ENCODE measurements around the gene COL5A1.

COL5A1 gene

DNA sequence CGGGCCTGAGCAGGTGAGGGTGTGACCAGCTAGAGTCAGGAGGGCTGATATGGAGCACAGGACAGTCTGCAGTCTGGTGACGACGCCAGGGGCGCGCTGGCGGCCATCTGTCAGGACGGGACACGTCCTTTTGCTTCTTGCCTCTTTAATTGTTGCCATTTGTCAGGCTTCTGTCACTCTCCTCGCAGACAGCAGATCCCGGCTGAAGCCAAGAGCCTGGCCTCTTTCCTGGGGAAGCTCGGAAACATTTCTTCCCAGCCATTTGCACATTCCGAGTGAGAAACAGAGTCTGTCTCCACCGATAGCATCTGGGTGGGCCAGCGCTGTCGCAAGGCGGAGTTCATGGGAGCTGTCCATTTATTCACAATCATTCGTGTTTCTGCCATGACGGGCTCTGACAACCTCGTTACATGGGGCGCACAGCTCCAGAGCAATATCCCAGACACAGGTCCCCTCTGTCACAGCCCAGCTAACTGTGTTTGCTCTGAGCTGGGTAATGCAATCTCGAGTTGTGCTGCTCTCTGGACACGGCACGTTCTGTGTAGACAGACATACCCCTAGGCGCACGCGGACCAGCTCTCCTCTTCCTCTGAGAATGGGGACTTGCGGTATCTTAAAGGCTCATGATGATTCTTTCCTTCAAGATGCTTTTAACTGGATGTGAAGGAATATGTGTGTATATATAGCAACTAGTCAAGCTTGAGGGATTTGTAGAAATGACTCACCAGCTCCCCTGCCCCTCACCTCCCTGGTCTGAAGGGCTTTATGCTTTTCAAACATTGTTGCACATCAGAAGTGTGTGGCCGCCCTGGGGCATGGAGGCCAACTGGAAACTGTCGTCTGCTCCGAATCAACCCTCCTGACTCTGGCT, 133.7 kb downstream of the COL5A1 start:
- DNase-seq, result no peak

DNA sequence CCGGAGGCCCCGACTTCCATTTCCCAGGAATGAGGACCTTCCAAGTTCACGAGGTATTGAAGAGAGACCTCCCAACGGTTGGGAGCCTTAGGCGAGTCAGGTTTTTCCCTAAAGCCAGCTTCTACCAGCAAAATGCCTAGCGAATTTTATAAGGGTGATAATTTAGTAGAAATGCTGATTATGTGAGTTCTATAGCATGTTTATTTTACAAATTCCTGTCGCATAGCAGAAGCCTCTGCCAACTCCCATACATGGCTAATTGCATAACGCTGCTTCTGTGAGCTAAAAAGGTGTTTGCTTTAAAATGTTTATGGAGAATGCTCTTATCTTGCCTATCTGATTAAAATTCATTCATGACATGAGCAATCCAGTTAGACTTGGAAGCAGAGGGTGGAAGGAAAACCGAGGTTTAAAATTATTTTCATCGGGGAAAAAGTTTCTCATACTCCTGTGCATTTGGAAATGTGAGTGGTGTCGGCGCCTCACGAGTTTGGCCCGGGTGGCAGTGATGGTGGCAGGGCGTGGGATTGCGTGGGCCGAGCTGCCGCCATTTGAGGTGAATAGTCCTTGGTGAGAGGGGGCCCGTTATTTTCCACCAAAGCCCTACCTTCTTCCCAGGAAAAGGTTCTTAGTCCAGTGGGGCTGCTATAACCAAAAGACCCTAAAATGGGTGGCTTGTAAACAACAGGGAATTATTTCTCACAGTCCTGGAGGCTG, 134.6 kb downstream of the COL5A1 start:
- no peak for DNase-seq

DNA sequence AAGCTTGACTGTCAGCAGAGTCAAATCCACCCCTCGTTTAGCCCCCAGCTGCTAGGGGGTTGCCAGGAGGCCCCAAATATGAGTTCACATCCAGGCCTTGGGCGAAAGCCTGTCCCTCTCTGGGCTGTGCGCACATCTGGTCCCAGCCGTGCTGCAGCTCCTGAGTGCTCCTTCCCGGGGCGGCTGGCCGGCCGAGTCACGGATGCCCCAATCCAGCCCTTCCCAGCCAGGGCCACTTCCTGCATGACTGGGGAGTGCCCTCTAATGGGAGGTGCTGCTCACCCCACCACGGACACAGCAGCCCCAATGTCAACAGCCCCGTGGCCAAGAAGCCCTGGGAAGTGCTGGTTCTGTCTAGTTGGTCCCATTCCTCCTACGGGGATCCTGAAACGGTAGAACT, 135.6 kb downstream of the COL5A1 start:
- DNase-seq, result no peak

DNA sequence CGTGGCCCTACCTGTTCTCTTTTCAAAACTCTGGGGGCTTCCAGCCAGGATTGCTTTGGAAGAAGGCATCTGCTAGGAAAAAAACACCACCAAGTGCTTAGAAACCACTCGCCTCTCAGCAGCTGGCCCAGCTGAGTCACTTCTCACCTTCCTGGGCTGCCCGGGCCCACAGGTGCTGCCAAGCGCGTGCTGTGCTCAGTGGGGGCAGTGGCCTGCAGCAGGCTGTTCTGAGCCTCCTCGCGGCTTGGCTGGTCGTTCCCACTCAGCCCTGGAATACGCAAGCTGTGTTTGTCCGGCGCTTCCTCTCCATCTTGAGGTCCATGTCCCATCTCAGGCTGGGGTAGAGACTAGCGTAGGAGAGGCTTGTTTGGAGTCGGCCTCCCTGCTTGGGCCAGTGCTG, 136.6 kb downstream of the COL5A1 start:
- DNase-seq, result no peak

DNA sequence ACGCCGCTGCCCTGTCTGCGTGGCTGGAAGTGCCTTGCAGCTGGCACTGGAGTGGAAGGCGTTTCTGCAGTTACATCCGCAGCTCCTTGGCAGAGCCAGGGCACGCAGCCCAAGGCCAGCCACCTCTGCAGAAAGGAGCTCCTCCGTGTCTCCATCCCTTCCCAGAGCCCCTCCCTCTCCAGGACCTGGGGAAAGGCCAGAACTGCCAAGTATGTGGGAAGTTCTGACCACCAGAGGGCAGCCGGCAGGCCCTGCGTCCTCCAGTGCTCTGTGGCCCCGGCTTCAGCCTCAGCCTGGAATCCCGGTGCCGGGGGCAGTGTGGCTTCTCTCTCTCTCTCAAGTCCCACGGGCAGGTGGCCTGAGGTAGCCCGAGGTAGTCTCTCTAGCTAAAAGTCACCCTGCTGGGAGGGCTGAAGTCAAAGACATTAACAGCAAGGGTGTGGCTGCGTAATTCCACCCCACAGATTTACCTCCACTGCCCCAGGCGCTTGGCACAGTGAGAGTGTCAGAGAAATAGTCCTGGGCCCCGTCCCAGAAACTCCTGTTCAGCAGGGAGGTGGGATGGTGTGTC, 137.3 kb downstream of the COL5A1 start:
- DNase-seq, result no peak

DNA sequence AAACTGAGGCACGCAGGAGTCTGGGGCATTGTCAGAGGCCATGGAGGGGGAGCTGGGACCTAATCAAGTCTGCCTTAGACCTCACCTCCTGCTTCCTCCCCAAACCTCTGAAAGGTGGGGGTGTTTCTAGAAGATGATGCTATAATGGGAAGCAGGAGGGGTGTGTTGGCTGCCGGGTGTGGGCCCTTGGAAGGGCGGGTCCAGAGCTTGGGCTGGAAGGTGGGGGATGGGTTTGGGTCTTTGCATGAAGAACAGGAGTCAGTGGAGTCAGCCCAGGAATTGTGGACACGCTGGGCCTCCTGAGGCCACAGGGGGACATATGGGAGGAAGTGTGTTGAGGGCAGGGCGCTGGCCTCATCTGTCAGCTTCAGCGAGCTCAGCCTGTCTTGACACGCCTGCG, 138.0 kb downstream of the COL5A1 start:
- no peak for DNase-seq

DNA sequence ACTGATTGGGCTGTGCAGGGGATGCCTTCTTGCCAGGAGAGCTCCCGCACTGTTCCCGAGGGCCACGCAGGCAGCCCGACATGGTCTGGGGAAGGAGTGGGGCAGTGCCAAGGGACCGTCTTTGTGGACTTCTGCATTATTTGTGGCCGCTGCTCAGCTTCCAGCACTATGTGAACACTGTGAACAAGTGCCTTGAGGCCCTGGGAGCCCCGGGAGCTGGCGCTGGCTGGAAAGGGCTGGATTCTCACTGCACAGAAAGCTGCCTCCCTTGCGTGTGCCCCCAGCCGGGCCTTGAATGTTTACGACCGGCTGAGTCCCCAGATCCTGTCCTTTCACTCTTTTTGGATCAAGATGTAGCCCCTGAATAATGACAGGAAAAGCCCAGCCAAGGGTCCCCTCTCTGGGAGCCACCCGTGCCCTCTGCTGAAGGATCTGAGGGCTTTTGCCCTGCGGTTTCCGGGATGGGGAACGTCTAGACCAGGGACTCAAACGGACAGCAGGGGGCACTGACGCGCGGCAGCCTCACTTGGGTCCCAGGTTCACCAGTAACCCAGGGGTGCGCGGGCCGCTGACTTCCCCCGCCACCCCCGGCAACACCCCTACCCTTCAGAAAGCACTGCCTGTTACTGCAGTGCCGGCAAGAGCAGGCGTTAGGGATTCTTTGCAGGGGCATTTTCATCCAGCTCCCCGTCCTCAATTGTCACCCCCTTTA, 140.1 kb downstream of the COL5A1 start:
- DNase-seq, result no peak

DNA sequence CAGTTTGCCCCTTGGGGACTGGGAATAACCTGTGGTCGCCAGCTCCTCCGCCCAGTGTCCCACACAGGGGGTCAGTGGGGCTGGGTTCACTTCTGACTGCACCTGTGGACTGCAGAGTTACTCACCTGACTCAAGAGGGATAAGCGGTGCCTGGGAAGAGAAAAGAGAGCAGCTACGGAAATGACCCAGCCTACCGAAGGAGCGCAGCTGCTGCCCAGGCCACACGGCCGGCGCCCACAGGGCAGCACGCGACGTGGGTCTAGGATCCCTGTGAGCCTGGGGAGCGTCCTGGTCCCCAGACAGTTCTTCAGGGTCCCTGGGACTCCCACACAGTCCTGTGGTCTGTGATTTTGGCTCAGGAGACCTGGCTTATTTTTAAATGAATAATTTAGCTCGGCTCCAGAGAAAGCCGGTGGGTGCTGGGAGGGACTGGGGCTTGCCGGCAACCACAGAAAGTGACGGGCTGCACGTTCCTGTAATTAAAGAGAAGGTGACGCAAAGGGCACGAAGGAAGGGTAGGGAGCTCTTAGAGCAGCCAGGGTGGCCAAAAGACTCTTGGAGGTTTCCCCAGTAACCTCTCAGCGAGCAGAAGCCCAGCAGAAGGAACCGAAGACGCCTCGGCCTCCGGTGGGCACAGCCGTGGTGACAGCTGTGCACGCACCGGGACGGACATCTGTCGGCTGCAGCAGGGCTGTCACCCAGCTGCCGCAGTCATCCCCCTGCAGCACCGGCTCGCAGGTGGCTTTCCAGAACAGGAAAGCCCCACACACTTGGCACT, 141.5 kb downstream of the COL5A1 start:
- no peak for DNase-seq

DNA sequence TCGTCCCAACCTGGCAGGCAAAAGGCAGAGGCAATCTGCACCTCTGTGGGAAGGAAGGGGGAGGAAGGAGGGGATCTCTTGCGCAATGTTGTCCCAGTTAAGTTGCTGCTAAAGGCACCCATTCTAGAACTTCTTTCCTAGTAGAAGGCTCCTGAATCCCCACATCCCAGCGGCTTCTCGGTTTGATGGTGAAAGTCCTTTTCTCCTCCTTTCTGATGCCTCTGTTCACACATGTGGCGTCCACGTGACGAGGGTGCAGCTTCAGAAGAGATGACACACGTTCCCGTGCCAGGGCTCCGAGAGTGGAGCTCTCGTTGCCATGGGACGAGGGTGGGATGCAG, 142.1 kb downstream of the COL5A1 start:
- no peak for DNase-seq

DNA sequence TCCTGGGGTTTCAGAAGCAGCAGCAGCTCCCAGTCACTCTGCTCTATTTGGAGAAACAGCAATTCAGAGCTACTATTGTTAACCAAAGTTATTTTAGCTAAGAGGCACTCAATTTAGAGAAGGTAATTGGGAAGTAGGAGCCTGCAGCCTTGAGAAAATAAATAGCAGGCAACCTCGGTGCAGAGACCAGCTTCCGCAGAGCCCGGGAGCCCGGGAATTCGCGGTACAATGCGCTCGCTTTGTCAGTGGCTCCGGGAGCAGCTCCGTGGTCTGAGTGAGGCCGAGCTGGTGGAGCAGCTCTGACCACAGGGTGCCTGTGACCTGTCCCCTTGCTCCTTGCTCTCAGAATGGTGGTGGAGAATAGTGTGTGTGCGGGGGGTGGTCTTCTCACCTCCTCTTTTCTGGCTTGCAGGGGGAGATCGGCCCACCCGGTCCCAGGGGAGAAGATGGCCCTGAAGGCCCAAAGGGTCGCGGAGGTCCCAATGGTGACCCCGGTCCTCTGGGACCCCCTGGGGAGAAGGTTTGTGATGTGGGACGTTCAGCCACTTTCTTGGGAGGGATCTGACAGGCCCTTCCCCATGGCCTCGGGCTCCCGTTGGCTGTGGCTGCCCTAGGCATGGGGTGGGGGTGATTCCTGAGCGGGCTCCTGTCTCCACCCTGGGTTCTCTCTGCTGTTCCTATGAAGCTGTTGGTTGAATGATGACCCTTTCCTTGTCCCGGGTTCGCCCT, 143.1 kb downstream of the COL5A1 start:
- DNase-seq, result no peak

DNA sequence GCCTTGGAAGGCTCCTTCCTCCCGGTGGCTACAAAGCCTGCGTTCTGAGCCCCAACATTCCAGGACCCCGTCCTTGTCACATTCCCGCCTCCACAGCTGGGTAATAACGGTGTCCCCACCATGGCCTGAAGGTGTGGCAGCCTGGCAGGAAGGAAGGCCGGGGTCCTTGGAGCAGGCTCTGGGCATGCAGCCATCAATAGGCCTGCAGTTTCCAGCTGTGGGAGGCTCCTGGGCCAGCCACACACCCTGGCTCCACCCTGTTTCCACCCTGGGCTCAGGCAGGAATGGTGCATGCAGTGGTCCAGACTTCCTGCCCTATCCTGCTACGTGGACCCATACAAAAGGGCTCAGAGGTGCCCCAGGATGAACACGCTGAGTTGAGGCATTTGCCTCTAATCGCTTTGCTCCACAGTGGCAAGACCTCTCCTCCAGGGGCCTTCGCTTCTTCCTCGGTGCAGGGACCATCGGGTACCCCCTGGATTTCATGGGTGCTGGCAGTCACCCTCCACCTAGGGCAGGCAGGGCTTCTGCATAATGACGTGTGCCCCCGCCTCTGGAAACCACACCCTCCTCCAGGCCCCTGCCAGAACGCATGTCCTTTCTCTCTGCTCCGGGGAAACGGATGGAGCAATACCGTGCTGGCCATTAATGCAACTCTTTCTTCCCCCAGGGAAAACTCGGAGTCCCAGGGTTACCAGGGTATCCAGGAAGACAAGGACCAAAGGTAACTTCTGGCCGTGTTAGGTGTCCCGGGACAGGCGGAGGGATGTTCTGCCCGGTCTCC, 143.9 kb downstream of the COL5A1 start:
- no peak for DNase-seq

DNA sequence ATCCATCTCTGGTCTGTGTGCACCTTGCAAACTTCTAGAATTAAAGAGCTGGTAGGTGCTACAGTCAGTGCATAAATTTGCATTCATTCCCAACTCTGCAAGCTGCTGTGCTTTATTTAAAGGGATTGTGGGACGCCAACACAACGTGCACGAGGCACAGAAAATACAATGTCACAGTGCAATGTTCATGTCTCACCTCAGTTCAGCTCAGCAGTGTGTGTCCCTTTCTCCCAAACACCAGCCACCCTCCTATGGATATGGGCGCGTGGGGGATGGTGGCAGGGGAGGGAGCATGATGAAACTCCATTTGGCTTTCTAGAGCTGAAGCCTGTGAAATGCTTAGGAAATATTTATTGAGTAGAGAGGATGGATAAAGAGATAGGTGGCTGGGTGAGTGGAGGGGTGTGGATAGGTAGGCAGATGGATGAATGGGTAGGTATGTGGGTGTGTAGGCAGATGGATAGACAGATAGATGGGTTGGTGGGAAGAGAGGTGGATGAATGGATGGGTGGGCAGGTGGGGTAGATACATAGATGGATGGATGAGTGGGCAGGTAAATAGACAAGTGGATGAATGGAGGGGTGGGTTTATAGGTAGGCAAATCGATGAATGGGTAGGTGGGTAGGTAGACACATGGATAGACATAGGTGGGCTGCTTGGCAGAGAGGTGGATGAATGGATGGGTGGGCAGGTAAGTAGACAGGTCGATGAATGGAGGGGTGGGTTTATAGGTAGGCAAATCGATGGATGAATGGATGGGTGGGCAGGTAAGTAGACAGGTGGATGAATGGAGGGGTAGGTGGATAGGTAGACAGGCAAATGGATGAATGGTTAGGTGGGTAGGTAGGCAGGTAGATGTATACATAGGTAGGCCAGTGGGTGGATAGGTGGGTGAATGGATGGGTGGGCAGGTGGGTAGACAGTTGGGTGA, 146.3 kb downstream of the COL5A1 start:
- no peak for DNase-seq

DNA sequence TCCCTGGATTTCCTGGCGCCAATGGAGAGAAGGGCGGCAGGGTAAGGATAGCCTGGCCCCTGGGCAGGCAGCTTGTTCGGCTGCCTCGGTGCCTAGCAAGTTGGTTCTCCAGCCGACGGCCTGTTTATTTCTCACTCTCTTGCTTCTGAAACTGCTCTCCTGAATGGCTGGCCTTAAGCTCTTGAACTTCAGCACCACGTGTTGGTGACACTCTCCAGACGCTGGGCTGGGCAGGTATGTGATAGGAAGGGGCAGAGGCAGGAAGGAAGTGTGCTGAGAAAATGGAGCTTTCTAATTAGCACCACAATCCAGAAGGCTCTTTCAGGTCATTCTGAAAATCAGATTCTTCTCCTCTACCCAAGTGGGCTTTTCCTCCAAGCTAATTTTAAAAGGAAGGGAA, 147.6 kb downstream of the COL5A1 start:
- no peak for DNase-seq

DNA sequence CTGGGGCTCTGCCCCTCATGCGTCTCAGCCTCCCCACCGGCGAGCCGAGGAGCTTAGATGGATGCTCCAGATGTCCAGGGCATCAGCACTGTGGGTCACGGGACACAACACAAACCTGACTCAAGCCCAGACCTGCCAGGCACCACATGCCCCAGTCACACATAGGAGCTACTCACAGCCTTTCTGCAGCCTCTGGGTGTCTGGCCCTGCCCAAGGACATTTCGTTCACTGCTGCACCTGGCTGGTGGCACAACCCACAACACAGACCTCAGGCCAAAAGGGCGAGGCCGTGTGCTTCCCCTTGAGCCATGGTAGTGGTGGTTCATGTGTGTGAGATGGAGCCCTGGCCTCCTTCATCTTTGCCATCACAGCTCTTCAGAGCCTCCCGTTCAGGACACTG, 149.4 kb downstream of the COL5A1 start:
- no peak for DNase-seq

DNA sequence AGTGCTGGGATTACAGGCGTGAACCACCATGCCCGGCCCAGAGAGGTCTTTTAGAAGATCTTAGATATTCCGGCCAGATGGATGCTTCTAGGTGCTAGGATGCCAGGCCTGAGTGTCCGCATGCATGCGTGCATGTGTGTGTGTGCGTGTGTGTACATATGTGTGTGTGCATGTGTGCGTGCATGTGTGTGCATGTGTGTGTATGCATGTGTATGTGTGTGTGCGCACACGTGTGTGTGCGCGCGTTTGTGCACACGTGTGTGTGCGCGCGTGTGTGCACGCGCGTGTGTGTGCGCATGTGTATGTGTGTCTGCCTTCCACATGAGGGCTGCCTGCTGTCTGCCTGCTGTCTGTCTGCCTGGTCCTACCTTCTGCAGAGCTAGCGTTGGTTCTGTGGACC, 151.0 kb downstream of the COL5A1 start:
- no peak for DNase-seq

DNA sequence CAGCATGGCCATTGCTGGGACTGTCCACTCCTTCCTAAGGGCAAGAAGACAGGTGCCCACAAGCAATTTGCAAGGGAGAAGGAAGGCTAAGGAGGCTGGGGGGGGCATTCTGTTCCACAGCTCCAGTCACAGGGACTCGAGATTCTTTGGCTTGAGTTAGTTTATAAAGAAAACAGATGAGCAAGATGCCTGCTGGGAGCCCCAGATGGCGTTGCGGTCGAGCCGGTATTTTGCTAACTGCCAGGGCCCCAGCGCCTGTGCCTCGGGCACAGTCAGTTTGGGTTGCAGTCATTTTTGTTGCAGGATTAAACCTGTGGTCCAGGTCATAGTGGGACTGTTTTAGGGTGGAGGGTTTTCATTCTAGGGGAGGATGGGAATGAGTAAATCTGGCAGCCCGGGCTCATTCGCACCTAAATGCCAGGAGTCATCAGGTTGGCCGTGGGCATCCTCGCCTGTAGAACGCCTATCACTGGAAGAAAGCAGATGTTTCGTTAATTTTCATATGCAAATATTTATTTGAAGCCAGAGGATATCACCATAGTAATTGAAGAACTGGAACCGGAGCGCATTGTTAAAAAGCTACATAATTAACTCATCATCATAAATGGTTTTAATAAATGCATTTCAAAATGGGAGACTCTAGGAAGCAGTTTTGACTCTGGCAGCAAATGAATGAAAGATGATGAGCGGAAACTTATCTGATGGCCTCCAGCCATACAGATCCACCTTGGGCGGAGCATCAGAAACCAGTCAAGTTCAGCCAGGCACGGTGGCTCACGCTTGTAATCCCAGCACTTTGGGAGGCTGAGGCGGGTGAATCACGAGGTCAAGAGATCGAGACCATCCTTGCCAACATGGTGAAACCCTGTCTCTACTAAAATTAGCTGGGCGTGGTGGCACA, 151.9 kb downstream of the COL5A1 start:
- no peak for DNase-seq

DNA sequence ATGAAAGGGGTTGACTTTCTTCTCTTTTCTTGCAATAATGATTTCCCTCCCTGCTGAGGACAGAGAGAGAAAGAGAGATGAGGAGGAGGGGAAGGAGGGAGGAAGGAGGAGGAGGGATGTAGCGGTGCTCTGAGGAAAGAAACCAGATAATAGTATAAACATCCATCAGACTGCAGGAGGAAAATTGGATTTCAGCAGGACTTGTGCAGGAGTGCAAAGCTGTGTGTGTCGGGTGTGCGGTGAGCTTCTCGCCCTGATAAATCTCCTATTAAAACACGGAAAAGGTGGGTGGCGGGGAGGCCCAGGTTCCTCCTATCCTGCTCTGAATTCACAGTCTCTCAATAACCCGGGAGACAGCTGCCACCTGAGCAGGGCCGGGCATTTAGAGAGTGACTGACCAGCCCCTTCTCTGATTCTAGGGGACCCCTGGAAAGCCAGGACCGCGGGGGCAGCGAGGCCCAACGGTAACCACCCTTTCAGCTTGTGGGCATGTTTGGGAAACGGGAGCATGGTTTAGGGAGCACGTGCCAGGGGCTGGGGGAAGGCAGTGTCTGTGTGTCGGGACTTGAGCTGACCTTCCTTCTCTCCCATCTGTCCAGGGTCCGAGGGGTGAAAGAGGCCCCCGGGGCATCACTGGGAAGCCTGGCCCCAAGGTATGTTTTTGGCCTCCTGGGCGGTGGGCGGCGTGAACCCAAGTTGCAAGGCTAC, 153.2 kb downstream of the COL5A1 start:
- no peak for DNase-seq

DNA sequence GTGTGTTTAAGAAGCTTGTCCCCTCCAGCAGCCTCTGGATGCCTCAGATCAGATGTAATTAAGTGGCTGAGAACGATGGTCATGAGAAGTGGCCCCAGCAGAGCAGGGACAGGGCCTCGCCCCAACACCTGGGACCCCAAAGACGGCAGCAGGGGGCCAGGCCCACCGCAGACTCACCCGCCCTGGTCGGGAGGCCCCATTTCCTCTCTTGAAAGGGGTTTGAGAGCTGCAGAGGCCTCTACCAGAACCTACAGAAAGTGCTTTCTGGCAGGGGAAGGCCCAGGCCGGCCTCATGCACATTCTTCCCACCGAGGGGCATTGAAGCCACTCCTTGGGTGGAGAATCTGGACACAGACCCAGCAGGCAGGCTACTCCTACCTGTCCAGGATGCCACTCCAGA, 153.8 kb downstream of the COL5A1 start:
- no peak for DNase-seq
